Activated CD4-positive, alpha-beta T cell treated with anti-CD3 and anti-CD28 coated beads for 48 hours (primary cell): ENCODE results near the gene SRRM4.

Experiments
- DNase-seq: peaks from one replicate; pipeline ENCODE4 v3.0.0-alpha.2; 2020

The SRRM4 gene

DNA sequence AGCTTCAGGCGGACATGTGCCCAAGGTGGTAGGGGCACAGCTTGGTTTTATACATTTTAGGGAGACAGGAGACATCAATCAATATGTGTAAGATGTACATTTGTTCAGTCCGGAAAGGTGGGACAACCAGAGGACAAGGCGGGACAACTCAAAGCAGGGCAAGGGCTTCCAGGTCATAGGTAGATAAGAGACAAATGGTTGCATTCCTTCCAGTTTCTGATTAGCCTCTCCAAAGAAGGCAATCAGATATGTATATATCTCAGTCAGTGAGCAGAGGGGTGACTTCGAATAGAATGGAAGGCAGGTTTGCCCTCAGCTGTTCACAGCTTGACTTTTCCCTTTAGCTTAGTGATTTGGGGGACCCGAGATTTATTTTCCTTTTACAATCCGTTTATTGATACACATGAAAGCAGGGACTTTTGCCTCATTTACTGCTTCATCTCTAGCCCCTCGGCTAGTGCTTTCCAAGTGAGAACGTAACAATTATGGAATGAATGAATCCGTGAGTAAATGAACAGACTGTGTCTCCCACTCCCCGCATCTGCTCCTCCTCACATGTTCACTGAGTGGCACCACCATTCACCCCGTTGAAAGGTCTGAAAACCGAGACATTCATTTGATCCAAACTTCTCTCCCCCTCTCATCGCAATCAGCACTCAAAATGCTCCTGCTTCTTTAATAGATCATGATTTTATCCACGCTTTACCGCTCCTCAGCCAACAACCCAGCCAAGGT lies 190.5 kb downstream of the SRRM4 start:
- DNase-seq, result no peak

DNA sequence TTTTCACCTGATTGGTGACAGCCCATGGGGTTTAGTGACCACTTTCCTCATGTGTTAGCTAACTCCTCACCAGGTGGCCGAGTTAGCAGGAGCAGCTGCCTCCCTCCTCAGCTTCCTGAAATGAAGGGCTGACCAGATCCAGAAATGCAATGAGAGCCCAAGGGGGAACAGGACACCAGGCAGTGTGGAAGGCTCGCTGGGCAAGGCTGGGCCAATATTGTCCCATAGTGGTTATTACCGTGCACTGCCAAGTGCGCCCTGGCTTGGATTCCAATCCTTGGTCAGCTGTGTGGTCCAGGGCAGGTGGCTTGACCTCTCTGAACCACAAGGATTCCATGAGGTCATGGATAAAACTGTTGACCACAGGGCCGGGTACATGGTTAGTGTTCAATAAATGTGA lies 193.7 kb downstream of the SRRM4 start:
- DNase-seq, result no peak

DNA sequence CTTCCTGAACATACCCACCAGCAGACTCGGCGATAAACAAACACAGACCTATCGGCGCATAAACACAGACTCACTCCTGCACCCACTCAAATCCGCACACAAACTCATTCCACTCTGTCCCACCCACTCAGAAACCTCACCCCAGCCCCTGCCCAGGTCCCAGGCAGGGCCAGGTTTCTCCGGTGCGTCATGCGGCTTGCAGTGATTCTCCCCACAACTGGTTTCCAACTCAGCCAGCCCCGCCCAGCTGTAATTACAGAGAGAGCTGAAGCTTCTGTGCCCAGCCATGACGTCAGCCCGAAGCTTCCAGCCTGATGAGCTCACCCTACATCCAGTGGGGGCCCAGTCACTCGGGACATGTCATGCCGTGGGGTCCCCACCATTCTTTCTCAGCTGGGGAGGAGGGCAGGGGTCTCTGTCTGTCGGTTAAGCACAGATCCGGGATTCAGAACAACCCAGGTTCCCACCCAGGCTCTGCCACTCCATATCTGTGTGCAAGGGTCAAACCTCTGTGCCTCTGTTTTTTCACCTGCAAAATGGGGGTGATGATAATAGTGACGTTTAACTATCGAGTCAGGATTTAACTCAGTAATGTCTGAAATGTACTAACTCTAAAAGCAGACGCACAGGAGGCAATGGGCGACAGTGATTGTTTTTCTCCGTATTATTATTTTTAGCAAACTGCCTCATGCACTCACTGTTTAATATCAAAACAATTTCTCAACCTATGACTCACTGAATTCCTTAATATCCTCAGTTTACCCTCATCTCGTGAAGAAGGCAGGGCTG lies 195.1 kb downstream of the SRRM4 start:
- peak; percentile 17 for DNase-seq

DNA sequence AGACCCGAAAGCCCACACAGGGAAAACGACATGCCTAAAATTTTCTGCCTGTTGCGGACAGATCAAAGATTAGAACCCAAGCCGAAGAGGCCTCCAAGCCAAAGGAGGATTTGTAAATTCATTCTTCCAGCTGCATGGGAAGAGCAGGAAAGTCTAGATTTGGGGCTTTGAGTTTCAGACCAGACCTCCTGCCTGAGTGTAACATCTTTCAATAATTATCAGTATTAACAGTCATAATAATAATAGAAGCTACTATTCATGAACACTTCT lies 195.7 kb downstream of the SRRM4 start:
- DNase-seq, result no peak

DNA sequence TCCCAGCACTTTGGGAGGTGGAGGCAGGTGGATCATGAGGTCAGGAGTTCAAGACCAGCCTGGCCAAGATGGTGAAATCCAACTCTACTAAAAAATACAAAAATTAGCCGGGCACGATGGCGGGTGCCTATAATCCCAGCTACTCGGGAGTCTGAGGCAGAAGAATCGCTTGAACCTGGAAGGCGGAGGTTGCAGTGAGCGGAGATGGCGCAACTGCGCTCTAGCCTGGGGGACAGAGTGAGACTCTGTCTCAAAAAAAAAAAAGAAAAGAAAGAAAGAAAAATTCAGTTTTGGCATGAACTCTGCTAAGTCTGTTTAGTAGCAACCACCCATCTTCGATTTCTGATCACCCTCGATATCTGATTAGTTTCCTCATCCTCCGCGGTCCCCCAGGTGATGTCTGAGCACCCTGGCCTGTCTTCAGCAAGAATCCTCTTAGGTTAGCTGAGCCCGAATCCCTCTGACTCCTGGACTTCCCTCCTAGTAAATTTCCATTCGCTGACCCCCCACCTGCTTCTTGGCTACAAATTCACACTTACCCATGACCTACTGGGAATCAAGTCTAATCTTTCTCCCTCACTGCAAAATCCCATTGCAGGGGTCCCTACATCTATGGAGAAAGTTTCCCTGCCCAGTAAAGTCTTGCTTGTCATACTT lies 196.5 kb downstream of the SRRM4 start:
- DNase-seq, result no peak

DNA sequence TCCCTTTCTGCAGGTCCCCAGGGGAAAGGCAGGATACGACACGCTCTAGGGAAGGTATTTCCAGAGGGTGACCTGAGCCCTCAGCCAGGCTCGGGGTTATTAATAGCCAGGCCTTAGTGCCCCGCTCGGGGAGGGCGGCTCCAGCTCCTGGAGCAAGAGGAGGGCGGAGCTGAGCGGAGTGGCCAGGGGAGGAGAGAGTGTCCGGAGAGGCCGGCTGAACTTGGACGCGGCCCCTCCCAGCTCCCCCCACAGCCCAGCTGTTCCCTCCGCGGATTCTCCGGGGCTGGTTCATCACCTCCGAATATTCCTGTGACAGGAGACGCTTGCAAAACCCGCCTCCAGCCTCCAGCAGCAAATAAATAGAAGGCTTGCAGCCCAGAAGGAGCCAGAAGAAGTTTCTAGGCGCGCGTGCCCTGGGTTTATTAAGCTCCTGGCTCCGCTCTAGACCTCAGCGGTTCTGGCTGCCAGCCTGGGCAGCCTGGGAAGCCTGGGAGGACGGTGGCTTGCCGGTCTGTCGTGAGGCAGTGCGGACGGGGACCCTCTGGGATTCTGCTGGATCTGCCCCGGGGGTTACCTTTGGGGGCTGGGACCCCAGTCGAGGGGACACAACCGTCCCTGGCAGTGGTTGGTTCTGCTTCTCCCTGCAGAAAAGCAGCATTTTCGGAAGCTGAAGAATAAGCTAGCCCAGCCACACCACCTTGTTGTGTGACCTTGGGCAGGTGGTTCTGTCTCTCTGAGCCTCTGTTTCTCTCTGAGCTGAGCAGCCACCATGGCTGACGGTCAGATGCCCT lies 197.4 kb downstream of the SRRM4 start, which contains the start of gene HSPB8:
Gene HSPB8 (plus strand): TSS at position 388 of the 791 bp plus-strand sequence. CDS start 382 bp downstream, at position 770.
- no peak for DNase-seq

DNA sequence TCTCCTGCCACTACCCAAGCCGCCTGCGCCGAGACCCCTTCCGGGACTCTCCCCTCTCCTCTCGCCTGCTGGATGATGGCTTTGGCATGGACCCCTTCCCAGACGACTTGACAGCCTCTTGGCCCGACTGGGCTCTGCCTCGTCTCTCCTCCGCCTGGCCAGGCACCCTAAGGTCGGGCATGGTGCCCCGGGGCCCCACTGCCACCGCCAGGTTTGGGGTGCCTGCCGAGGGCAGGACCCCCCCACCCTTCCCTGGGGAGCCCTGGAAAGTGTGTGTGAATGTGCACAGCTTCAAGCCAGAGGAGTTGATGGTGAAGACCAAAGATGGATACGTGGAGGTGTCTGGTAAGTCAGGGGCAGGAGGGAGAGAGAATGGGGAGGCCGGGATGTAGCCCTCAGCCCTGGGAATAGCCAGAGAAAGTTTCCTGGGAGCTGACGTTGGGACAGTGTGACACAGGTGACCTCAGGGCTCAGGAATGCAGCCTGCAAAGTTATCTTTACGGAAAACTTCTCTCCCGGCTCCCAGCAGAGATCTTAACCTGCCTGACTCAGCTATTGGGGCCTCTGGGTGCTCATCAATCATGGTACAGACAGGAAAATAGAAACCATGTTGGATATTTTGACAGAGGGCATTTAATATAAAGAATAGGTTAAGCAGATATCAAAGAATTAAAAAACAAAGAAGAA lies 198.1 kb downstream of the SRRM4 start:
- no peak for DNase-seq

DNA sequence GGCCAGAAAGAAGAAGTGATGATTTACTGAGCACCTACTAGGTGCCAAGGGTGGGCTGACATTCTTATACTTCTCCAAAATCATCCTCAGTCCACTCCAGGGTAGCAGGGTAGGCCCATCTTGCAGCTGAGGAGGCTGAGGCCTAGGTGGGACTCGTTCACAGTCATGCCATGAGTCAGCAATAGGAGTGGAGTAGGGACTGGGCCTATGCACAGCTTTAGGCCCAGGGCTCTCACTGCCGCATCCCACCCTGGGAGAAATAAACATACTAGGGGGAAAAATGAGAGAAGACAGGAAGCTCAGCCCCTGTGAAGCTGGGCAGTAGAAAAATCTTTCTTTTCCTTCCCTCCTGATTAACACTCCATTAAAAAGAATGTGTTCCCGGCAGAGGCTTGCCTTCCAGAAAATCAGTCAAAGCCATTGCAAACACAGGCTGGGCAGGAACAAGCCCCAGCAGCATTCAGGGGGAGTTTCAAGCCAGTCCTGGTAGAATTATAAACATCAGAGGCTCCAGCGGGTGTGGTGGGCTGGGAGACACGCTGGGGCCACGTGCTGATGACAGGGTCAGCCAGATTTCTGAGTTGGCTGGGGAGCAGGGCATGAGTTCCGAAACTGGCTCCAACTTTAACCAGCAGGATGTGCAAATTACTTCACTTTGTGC lies 199.2 kb downstream of the SRRM4 start:
- no peak for DNase-seq

DNA sequence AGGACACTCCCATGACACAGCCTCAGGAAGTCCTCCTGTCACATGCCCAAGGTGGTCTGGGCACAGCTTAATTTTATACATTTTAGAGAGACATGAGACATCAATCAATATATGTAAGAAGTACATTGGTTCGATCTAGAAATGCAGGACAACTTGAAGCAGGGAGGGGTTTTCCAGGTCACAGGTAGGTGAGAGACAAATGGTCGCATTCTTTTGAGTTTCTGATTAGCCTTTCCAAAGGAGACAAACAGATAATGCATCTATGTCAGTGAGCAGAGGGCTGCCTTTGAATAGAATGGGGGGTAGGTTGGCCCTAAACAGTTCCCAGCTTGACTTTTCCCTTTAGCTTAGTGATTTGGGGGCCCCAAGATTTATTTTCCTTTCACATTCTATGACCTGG lies 199.9 kb downstream of the SRRM4 start:
- DNase-seq, result no peak

DNA sequence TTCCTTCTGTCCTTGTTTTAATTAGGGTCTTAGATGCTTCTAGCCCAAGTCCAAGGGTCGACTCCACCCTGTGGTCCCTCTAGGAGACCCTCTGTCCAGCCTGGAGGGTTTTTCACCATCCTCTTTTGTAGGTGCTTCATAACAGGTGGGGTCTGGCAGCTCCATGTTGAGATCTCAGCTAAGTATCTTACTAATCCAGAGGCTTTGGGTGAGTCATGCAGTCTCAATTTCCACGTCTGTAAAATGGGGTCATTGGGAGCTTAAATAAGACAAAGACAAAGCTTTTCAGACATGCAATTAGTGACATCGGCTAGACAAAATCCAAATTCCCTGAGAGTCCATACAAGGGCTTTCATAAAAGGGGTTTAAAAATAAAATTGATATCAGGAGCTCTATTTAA lies 200.6 kb downstream of the SRRM4 start:
- no peak for DNase-seq

DNA sequence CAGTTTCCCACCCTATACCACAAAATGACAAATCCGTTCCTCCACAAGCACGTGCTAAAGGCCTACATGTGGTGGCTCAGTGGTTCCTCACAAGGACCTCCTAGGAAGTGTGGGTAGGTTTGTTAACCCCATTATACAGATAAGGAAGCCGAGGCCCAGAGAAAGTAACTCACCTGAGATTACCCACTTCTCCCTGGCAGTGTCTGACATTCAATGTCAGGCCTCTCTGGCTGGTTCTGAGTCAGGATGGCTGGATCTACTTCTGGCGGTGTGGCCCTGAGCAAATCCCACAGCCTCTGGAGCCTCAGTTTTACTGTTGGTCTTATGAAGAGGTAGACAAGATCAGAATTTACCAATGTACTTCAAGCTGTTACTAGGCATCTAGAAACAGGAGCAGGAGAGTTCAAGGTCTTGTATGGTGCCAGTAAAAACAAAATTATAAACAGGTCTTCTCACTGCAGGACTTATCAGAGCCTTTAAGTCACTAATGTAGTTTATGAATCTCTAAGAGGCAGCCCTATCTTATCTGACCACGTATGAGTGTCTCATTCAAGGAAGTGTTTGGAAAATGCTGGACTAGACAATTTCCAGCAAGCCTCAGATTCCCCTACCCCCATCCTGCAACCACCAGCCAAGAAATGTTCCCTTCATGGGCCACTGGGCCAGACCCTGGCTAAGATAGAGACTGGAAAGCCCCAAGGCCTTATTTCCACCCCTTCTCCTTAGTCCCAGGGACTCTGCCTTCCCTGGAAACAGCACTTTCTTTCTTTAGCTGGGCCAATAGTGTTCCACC lies 201.6 kb downstream of the SRRM4 start:
- no peak for DNase-seq

DNA sequence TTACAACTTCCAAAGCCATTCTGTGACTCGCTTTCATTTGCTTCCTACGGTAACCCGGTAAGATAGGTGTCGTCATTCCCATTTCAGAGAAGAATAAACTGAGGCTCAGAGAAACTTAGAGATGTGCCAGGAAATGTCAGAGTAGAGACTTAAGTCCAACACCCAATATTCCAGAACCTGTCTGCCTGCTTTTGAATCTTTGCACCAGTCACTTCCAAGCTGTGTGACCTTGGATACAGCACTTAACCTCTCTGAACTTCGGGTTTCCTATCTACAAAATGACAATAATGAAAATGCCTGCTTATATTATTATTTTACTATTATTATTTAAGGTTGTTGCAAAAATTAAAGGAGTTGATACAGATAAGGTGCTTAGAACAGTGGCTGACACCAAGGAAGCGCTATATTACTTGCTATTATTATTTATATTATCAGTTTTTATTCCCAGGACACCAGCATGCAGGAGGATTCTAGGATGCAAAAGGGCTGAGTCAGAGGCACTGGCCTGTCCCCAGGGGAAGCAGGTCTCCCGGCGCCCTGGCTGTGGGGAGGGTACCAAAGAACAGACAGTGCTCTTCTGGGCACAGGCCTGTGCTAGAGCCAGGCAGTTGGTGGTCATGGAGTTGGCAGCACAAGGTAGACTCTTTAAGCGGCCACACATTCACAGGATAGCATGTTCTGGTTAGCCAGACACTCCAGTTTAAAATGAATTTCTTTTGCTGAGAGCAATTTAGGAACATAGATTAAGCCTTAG lies 202.8 kb downstream of the SRRM4 start:
- no peak for DNase-seq

DNA sequence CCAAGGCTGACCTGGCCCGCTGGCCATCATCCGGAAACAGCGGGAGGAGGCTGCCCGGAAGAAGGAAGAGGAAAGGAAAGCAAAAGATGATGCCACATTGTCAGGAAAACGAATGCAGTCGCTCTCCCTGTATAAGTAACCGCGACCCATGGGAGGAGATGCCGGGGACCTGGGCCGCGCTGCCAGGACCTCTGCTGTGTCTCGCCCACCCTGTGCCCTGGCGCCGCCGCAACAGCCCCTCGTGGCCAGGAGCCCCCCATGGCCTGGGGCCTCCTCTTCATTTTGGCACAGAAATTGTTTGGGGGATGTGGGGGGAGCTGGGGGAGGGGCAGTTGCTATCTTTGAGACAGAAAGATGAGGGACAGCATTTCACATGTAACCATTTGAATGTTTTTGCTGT lies 213.9 kb downstream of the SRRM4 start:
- DNase-seq, result no peak

DNA sequence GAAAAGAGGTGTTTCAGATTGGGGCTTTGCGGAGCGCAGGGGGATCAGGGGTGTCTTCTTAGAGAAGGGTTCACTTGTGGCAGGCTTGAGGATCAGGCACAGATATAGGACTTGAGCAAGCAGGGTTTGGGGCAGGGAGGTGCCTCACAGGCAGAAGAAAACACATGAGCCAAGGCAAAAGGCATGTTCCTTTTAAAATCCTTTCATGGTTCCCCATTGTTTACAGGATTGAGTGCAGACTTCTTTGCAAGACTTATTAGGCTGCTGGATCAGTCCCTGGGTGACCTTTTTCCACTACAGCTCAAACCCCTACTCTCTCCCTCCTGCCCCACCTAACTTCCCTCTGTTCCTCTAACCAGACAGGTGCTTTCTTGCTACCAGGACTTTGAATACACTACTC lies 217.1 kb downstream of the SRRM4 start:
- no peak for DNase-seq

DNA sequence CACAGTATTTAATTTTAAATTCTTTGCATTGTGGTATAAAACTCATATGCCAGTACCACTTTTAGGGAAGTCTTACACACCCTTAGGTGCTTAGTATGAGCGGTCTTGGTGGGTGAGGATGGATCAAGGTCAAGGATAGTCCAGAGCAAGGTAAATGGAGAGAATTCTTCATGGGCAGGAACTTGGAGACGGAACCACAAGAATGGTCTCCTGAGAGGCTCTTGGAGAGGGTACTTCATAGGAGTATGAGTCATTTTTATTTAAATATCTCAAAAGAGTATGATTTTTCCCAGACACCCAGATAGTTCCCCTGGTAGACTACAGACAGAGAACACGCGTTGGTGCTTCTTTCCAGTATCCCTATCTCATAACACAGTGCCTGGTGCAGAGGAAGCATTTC lies 219.3 kb downstream of the SRRM4 start:
- DNase-seq, result no peak

DNA sequence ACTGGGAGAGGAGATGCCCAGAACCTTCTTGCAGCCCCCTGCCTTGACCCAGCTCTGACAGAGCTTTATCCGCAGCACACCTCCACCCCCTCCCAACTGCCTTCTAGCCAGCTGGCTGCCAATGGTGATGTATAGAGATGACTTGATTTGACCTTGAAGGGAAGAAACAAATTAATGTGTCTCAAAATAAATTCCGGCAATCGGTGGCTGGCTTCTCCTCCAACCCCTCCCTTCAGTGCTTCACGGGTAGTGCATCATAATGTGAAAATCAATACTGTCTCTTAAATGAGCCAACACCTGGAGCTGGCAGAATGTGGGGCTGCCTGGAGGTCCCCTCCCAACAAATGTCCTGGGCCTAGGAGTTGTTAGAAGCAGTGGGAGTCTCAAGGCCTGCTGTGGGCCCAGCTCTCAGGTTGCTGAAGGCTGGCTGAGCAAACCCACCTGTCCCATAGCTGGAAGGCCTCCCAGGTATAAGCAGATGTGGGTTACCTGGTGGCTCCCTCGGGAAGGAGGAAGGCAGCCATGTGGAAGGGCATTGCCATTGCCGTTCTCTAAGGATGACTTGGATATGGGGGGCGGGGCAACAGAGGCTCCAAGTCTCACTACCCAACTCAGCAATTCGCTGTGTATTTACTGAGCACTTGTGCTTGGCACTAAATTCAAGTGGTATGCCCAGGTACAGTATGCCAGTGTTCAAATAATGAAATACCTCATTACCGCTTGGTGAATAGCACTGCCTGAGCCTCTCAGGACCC lies 220.6 kb downstream of the SRRM4 start:
- DNase-seq, result no peak

DNA sequence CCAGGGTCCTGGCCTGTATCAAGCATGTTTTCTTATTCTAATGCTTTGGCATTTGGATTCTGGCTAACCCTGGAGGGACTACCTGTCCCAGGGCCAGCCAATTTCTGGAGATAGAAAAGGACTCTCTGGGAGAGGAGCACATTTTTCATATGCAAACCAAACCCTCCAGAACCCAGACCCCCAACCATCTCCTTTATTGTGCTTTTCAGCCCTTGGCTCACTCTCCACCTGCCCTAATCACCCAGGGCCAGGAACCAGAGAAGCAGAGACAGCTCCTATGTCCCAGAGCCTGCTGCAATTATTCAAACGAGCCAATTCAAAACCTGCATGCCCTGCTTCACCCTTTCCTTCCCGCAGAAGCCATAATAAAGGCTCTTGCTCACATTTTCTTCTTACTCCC lies 221.2 kb downstream of the SRRM4 start:
- no peak for DNase-seq

DNA sequence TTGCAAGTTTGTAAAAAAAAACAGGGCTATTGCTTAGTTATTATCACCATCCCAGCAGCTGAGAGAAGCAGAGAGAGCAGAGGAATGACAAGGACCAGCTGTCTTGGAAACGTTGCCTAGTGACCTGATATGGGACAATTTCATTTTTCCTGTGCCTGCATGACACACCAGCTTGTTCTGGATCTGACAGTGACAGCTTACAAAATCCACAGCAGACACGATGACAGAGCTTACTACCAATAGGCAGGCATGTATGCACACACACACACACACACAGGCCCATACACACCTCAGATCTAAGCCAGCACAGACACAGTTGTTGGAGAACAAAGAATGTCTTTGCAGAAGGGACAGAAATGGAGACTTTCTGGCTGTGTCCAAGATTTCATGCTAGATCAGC lies 222.8 kb downstream of the SRRM4 start:
- DNase-seq, result no peak

DNA sequence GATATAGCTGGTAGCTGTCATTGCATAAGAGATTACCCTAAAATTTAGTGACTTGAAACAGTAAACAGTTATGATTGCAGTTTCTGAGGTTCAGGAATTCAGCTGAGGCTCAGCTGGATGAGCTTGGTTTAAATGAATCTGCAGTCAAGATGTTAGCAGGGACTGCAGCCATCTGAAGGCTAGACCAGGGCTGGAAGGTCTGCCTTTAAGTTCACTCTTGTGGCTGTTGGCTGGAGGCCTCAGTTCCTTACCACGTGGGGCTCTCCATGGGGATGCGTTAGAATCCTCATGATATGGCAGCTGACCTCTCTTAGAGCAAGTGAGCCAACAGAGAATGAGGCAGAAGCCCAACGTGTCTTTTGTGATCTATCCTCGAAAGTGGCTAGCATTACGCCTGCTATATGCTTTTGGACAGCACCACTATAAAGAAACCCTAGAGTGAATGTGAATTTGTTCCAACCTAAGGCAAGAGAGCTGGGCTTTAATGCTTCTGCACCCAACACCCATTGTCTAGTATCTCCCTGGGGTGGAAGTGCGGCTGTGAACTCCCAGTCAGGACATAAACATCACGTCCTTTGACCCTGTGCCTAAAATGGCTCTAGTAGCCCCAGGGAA lies 223.4 kb downstream of the SRRM4 start:
- no peak for DNase-seq
